CMK (cell line): ENCODE measurements around the gene ZFP64.
A peak's percentile ranks its signal among the peaks of the same experiment; 100 is the strongest.
"Not testable (repeated sequence)": the region's sequence is repeated elsewhere in the genome, so short reads cannot be mapped to it uniquely, and the experiment has no call there.

Experiments
- DNase-seq: peaks from one replicate; pipeline ENCODE4 v3.0.0-alpha.2; 2010; ENCODE audit warnings: low read depth

Gene ZFP64

GRCh38 chr20:52201395-52201794 lies 9.8 kb upstream of the ZFP64 start:
- no peak for DNase-seq

- no peak for DNase-seq
Measured at GRCh38 chr20:52200870-52201269, 9.3 kb upstream of the ZFP64 start.

- no peak for DNase-seq
Measured at GRCh38 chr20:52196845-52197244, 5.3 kb upstream of the ZFP64 start.

GRCh38 chr20:52193886-52194545 lies 2.4 kb upstream of the ZFP64 start:
- DNase-seq: no peak

GRCh38 chr20:52193133-52193532 lies 1.6 kb upstream of the ZFP64 start:
- DNase-seq: no peak

- DNase-seq: not testable (repeated sequence)
Measured at GRCh38 chr20:52192719-52193007, 1.1 kb upstream of the ZFP64 start.

GRCh38 chr20:52191916-52192718 lies 538 bp upstream of the ZFP64 start:
- DNase-seq: peak; percentile 37

GRCh38 chr20:52190437-52191131 lies 995 bp downstream of the ZFP64 start:
- DNase-seq: no peak

GRCh38 chr20:52181766-52182165 lies 9.8 kb downstream of the ZFP64 start:
- DNase-seq: no peak

GRCh38 chr20:52180180-52180840 lies 11.3 kb downstream of the ZFP64 start:
- no peak for DNase-seq

- no peak for DNase-seq
Measured at GRCh38 chr20:52179331-52180179, 12.0 kb downstream of the ZFP64 start.

GRCh38 chr20:52178691-52179090 lies 12.9 kb downstream of the ZFP64 start:
- no peak for DNase-seq

- DNase-seq: no peak
Measured at GRCh38 chr20:52175840-52176239, 15.7 kb downstream of the ZFP64 start.

GRCh38 chr20:52172392-52173047 lies 19.1 kb downstream of the ZFP64 start:
- DNase-seq: no peak

GRCh38 chr20:52171025-52171424 lies 20.6 kb downstream of the ZFP64 start:
- DNase-seq: no peak

GRCh38 chr20:52168116-52168515 lies 23.5 kb downstream of the ZFP64 start:
- DNase-seq: no peak

- DNase-seq: no peak
Measured at GRCh38 chr20:52167232-52167840, 24.2 kb downstream of the ZFP64 start.

- no peak for DNase-seq
Measured at GRCh38 chr20:52166150-52166549, 25.4 kb downstream of the ZFP64 start.

- no peak for DNase-seq
Measured at GRCh38 chr20:52160621-52161204, 30.9 kb downstream of the ZFP64 start.

GRCh38 chr20:52160049-52160570 lies 31.5 kb downstream of the ZFP64 start:
- no peak for DNase-seq
